DMS153 treated with DMSO at 0.1 percent for 48 hours (cell line): Measurements from ENCODE around the gene DCN.

Source experiments
- DNase-seq: peaks from one replicate; lab custom pipeline; 2025; ENCODE audit not compliant: unreplicated experiment; lab: John Stamatoyannopoulos, UW

Gene DCN

DNA sequence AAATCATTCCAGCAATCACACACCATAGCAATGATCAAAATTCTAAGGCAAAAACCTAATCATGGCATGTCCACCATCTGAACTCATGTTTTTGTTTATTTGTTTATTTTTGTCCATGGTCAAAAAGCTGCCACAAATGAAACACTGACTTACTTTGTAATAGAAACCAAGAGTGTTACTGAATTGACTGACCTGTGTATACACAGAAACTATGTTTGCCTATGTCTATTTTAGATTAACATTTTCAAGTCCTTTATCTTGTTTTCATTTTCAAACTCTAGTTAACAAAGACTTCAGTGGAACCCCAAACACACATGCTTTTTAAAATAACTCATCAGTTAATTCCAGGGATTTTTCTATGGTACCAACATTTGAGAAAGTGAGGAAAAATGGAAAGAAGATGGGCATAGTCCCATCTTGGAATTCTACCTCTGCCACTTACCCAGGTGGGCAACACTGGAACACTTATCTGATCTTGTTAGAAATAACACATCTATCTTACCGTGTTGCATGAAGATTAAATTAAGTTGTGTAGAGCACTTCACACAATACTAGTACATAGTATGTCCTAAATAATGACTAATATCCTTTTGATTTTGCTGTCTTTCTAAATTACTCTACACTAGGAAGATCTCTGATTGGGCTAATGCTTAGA is 77.7 kb downstream of the DCN start:
- DNase-seq, result no peak

DNA sequence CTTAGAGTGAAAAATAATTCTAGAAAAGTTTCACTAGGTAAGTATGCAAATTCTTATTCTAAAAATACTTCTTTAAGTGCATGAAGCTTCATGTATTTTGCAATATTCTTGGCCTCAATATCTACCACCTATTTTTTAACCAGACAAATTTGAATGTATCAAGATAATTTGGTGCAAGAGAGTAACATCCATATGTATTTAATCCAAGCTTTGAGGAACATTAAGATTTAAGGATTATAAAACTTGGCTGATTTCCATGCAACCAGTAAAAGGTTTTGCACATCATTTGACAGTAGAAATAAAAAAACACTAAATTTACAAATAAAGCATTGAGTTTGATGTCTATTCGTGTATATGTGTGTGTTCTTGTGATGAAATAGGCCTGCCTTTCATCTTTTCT is 79.0 kb downstream of the DCN start:
- no peak for DNase-seq

DNA sequence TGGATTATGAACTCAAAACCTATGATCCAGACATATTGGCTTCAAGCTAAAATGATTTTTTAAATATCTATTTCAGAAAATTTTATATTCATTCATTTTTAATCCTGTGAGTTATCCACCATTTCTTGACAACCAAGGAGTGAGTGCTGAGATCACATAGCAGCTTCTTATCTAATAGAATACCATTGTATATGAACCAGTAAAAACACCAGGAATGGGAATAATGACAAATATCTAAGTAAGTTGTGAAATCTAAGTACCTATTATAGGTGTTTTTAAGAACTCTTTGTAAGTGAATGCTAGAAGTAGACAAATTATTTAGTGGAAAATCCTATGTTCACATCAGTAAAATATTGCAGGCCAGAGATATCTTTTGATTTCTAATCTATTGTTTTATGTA is 79.5 kb downstream of the DCN start:
- DNase-seq, result no peak

DNA sequence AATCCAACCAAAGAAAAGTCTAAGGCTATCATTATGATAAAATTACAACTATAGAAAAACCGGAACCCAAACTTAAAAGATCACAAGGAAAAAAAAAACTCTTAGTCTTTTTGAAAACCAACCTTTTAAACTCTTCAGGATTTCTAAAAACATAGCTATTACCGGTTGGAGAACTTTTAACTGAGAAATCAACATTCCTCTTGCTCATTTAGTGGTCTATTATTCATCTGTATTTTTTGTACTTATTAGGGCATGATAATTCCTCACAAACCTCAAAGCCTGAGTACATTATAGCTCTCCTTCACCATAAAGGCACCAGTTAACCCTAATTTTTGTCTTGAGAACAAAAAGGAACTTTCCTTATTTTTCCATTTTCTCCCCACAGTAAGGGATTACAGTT is 81.7 kb downstream of the DCN start:
- DNase-seq, result no peak

DNA sequence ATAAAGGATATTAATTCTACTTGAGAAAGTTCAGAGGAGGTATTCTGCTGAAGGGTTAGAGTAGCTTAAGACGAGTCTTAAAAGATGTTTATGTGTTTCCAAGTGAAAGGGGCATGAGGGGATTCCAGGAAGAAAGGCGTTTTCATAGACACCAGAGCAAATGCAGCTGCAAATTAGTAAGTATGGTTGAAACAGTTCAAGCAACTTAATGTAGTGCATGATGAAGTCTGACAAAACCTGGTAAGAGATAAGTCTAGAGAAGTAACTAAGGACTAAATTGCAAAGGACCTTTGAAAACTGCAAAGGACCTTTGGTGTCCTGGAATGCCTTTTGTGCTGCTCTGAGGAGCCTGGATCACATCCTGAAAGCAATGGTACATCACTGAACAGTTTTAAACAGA is 82.8 kb downstream of the DCN start:
- DNase-seq, result no peak

DNA sequence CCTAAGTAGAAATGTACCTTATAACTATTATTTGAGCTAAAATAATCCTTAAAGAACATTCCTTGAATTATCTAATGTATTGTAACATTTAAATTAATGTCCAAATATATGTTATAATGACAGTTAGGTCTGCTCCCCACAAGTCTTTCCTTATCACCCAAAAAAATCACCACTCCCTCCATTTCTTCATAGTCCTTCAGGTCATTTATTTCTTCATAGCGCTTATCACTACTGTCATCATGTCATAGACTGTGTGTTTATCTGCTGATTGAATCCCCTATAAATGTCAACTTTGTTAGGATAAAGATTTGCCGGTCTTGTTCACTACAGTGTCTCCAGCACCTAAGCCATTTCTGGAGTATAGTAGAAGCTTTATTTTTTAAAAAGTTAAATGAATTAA is 83.3 kb downstream of the DCN start:
- no peak for DNase-seq

DNA sequence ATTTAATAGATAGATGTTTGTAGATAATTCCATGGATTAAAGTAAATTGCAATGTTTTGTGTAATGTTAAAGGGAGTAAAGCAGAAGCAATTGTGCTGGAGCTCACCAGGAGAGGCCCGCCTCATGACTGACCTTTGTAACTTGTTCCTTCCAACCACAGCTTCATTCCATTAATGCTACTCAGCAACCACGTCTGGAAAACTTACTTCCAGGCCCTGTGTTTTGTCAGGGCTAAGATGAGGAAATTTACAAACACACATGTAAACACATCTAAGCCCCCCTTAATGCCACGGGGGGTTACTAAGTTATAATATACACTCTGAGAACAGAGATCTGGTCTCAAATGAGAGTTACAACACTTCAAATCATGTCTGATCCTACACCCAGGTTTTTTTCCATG is 83.7 kb downstream of the DCN start:
- no peak for DNase-seq

DNA sequence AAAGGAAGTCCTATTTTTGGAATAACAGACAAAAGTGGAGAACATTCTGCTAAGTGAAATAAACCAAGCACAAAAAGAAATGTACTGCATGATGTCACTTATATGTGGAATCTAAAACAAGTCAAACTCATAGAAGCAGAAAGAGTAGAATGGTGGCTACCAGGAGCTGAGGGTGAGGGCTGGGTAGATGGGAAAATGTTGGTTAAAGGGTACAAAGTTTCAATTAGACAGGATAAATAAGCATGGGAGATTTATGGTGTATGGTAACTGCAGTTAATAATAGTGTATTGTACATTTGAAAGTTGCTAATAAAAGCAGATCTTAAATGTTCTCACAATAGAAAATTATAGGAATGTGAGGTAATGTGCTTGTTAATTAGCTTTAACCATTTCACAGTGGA is 84.2 kb downstream of the DCN start:
- no peak for DNase-seq

DNA sequence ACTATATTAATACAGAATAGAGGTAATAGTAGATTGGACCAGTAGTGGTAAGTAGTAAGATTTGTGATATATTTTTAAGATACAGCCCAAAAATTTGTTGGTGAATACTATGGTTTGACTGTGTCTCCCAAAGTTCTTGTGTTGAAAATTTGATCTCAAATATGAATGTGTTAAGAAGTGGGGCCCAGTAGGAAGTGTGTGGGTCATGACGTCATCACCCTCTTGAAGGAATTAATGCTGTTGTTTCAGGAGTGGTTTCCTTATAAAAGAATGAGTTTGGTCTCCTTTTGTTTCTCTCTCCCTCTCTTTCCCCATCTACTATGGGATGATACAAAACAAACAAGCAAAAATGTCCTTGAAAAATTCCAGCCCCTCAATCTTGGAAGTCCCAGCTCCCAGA is 87.7 kb downstream of the DCN start:
- no peak for DNase-seq

DNA sequence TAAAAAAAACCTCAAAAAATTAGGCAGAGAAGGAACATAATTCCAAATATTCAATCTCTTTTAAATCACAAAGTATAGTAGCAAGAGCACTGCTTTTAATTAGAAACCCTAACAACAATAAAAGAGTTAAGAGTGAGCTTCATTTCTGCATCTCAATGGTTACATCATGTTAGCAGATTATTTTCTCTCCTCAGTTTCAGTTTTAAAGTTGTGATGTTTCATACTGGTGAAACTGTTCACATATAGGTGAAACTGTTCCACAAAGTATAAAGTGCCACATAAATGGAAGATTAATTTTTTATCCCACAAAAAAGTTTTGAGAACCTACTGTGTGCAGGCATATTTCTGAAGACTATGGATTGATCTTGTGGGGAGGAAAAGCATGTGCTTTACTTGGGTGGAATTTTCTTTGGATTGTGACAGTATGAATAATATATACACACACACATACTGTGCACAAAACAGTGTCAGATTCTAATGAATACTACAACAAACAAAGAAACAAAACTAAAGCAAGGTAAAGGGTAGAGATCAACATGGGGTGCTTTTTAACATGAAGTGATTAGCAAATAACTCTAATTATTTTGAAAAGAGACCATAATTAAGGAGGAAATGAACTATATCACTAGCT is 88.5 kb downstream of the DCN start:
- no peak for DNase-seq

DNA sequence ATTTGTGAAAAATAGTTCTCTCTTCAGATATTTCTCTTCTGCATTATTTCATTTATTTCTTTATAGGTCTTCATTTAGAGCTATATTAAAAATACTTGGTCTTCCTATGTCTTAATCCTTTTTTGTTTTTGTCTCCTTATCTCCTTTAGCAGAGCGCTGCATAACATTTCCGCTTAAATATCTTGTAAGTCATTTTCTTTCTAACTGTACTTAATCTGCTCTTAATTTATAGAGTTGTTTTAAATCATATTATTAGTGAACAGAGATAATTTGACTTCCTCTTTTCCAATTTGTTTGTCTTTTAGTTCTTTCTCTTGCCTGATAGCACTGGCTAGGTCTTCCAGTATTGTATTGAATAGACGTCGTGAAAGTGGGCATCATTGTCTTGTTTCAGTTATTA is 89.3 kb downstream of the DCN start:
- DNase-seq, result no peak

DNA sequence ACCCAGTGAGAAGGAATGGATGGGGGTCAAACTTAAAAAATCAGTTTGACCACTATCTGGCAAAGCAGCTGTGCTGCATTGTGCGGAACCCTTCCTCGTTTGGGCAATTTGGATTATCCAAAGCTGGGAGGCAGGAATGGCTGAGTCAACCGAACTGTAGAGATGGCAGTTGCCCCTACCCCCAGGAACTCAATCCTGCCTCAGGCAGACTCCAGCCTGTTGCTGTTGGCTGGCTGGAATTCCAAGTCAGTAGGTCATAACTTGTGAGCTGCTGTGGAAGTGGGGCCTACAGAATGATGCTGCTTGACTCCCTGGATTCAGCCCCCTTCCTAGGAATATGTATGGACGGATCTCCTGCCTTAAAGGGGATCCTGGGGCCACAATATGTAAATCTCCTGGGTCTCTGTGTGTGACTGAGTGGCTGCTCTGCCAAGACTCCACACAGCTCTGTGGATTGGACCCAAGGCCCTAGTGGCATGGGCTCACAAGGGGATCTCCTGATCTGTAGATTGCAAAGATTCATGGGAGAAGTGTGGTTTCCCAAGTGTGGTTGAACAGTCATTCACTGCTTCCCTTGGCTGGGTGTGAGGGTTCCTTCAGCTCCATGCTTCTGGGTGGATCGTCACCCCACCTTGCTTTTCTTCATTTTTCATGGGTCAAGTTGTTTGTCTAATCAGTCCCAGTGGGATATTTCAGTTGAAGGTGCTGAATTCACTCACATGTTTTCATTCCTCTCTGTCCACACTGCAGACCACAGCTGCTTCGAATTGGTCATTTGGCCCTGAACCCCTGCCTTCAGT is 90.5 kb downstream of the DCN start:
- no peak for DNase-seq
